ENCODE measurements around the gene ARHGAP25.
"Not testable (repeated sequence)": the region's sequence is repeated elsewhere in the genome, so short reads cannot be mapped to it uniquely, and the experiment has no call there.

The ARHGAP25 gene

DNA sequence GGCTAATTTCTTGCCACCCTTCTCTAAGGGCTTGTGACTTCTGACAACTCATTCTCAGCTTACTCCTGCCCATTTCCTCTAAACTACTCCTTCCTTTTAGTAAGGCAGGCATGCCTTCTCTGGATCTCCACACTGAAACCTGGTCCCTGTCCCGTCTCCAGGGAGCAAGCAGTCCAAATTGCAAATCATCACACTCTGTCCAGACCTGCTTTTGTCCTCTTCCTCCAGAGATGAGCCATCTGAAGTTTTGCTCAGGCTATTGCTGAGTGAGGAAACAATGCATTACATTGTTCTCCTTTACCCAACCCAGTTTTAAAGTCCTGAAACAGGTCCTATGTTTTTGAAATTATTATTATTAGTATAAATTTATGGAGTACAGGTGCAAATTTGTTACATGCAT, 57.3 kb downstream of the ARHGAP25 start:
- DNase-seq (ENCODE audit: low spot score): no peak
- Histone ChIP-seq H3K27ac (no peak overlapping the region), H3K4me3 (no peak overlapping the region)
- no peak for TF ChIP-seq CTCF (IDR thresholded peaks at IDR 0.05)

DNA sequence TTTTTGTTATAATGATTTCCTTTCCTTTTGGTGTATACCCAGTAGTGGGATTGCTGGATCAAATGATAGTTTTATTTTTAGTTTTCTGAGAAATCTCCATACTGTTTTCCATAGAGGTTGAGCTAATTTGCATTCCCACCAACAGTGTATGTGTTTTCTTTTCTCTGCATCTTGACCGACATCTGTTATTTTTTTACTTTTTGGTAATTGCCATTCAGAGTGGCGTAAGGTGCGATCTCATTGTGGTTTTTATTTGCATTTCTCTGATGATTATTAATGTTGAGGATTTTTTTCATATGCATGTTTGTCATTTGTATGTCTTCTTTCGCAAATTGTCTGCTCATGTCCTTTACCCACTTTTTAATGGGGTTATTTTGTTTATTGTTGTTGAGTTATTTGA, 58.1 kb downstream of the ARHGAP25 start:
- H3K27ac ChIP-seq: no peak overlapping the region

DNA sequence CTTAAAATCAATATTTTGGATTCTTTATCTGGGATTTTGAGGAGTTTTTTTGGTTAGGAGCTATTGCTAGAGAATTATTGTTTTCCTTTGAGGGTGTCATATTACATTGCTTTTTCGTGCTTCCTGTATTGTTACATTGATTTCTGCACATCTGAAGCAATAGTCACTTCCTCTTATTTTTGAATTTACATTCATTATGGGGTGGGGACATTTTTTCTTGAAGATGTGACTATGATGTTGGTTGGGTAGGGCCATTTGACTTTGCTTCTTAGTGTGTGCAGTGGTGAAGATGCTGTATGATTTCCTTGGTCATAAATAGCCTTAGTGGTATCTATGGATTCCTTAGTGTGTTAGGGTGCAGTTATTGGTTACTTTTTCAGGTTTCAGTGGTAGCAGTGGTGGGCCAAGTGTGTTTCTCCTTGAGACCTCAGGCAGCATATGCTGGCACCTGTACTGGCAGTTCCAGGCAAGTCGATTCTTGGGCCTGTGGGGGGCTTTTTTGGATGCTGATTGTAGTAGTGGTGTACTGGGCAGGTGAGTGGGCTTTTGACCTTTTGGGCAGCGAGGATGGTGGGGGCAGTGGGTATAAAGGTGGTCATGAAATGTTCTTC, 61.8 kb downstream of the ARHGAP25 start:
- no peak for TF ChIP-seq CTCF (IDR thresholded peaks at IDR 0.05)
- Histone ChIP-seq H3K27ac (no peak overlapping the region), H3K4me3 (no peak overlapping the region)
- DNase-seq (ENCODE audit: low spot score): no peak

More for the DNA sequence above, 58.1 kb downstream of the ARHGAP25 start:
- no peak overlapping the region for H3K4me3 ChIP-seq
- TF ChIP-seq CTCF (IDR thresholded peaks at IDR 0.05): no peak
- DNase-seq (ENCODE audit: low spot score): no peak

DNA sequence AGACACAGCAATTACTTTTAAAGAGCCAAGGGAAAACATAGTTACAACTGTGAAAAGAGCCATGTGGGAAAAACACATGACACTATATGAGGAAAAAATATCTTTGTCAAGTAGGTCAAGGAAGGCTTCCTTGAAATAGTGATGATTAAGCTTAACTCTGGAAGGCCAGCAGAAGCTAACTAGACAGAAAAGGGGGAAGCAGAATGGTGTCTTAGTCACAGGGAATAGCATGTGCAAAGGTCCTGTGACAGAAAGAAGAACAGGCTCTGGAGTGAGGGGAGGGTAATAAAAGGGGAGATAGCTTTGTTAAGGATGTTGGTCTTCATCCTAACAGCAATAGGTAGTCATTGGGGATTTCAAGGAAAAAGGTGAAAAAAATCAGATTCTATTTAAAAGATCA, 64.0 kb downstream of the ARHGAP25 start:
- Histone ChIP-seq H3K4me3 (no peak overlapping the region), H3K27ac (no peak overlapping the region)
- DNase-seq (ENCODE audit: low spot score): no peak
- no peak for TF ChIP-seq CTCF (IDR thresholded peaks at IDR 0.05)

DNA sequence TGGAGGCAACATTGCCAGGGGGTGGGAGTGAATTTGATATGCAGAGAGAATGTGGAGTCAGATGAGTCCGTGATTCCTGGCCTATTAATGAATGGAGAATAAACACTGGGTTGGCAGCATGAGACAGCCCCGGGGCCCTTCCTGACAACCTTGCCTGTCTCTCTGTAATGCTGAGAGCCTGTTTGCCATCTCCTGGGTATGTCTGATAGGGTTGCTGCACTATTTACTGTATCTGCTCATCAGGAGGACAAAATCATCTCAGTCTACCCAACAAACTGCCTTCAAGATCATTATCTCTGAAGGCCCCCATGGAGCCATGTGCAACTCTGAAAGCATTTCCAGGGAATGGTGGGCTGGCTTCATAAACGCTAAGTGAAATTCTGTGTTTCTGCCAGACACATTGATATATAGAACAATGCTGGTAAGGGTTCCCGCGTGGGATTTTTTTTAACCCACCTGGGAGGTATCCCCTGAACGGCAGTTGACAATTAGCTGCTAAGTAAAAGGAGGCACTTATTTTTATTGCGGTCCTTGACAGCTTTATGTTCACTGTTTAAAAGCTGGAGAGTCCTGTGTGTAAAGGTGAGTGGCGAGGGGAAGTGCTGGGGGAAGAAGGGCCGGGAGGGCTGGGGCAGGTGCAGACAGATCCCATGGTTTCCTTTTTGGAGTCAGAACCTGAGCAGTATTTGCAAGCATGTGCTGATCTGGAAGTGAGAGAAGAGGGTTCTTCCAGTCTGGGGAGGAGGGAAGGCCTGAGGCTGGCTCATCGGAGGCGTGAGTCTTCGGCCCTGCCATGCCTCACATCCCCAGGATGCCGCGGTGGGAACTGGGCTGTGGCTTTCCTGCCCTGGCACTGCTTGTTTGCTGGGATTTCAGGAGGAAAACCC, 64.8 kb downstream of the ARHGAP25 start:
- Histone ChIP-seq H3K4me3 (no peak overlapping the region), H3K27ac (no peak overlapping the region)
- no peak for DNase-seq (ENCODE audit: low spot score)
- TF ChIP-seq CTCF (IDR thresholded peaks at IDR 0.05): no peak

DNA sequence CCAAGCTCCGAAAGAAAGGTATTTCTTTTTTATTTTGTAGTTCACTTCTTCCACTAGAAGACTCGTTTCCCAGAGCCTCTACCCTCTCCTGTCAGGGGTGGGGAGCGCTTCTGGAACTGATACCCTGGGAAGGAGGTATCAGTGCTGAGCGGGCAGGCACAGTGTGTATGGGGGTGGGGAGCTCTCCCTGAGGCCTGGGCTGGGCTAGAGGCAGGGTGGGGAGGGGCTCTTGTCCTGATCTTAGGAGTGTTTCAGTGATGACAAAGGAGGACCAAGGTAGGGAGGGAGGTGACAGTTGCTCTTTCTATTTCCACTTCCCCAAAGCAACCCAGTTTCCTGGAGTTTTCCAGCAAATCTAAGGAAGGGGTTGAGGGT, 65.4 kb downstream of the ARHGAP25 start:
- Histone ChIP-seq H3K4me3 (no peak overlapping the region), H3K27ac (no peak overlapping the region)
- no peak for TF ChIP-seq CTCF (IDR thresholded peaks at IDR 0.05)
- DNase-seq (ENCODE audit: low spot score): no peak

DNA sequence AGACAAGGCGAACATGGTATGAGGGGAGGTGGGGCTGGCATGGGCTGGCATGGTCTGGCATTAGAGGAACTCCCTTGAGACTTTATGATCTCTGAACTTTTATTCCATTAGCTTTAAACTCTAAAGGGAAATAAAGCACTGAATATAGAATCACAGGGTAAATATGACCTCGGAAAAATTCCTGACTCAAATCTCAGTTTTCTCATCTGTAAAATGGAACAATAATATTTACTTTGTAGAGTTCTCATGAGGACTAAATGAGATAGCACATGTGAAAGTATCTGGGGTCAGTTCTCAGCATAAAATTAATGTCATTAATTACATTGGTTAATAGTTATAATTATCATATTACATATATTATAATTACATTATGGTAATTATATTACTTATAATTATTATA, 65.9 kb downstream of the ARHGAP25 start:
- Histone ChIP-seq H3K4me3 (no peak overlapping the region), H3K27ac (no peak overlapping the region)
- no peak for TF ChIP-seq CTCF (IDR thresholded peaks at IDR 0.05)
- no peak for DNase-seq (ENCODE audit: low spot score)

DNA sequence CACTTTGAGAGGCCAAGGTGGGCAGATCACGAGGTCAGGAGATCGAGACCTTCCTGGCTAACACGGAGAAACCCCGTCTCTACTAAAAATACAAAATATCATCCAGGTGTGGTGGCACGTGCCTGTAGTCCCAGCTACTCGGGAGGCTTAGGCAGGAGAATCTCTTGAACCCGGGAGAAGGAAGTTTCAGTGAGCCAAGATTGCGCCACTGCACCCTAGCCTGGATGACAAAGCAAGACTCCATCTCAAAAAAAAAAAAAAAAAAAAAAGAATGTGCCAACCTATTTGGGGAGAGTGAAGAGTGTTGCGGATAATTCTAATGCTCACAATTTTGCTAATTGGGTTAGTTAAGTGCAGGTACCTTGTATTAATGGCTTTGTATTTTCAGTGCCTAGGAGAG, 67.5 kb downstream of the ARHGAP25 start:
- not testable (repeated sequence) for H3K4me3 ChIP-seq; DNase-seq (ENCODE audit: low spot score); H3K27ac ChIP-seq

Measured in coronary artery (tissue), 2 donors.